ENCODE results near the gene ZNF202.
"Not testable (repeated sequence)": the region's sequence is repeated elsewhere in the genome, so short reads cannot be mapped to it uniquely, and the experiment has no call there.

Gene ZNF202

DNA sequence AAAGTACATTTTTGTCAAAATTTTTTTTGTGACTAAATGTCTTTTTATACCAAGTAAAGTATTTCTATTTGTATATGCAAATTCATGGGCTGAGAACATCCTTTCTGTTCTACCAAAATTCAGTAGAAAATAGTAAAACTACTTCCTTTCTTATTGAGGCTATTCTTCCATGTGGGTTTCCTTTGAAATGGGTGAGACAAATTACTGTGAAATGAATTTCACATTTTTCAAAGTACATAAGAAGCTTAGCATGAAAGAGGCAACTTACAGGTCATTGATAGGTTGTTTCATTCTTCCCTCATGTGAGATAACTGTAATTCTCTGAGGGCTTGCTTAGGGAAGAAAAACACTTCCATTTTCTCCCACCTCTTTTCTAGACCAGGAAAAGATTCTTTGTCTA is 13.9 kb upstream of the ZNF202 start:
- Mint-ChIP-seq H3K9me3 (peaks cover 0 to 1% of the 10 kb centered on the region in 2 donors), H3K27ac (no peak overlapping the region), H3K4me1 (peaks cover 3 to 6% of the 10 kb centered on the region in 2 donors), H3K27me3 (peaks cover 31 to 41% of the 10 kb centered on the region in 2 donors), H3K4me3 (no peak overlapping the region), H3K36me3 (peaks cover 0 to 2% of the 10 kb centered on the region in 2 donors)
- no peak for DNase-seq
- ATAC-seq (replicated peaks) = peak in 1 of 2 donors; percentile 33

DNA sequence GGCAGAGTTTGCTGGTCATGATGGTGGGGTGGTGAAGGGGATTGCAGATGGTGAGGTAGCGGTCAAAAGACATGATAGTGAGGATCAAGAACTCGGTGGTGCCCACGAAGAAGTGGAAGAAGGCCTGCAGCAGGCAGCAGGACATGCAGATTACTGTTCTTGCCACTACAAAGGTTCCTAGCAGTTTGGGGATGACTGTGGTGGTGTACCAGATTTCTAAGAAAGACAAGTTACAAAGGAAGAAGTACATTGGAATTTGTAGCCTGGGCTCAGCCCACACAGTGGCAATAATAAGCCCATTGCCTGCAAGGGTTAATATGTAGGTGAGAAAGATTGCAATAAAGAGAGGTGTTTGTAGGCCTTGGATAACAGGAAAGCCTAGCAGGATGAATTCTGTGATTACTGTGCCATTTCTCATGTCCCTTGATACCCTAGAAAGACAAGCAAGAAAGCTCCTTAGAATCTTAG is 12.7 kb upstream of the ZNF202 start, which contains the start of gene OR6X1:
Gene OR6X1, minus strand, starts transcription at position 418 of the 468 bp plus-strand sequence. Its CDS starts 0 bp downstream, at position 418.
- ATAC-seq (replicated peaks) (no peak), DNase-seq (no peak)
- peaks cover 3 to 6% of the 10 kb centered on the region in 2 donors for H3K4me1 Mint-ChIP-seq
- peaks cover 0 to 2% of the 10 kb centered on the region in 2 donors for H3K36me3 Mint-ChIP-seq
- H3K4me3 Mint-ChIP-seq = peak within 1 kb of the TSS in 1 of 2 donors; percentile 23
- H3K27ac Mint-ChIP-seq = no peak within 1 kb of the TSS
- H3K27me3 Mint-ChIP-seq = peaks cover 38 to 50% of the 10 kb centered on the region in 2 donors
- peaks cover 0 to 1% of the 10 kb centered on the region in 2 donors for H3K9me3 Mint-ChIP-seq

- Mint-ChIP-seq H3K9me3 (peaks cover 5 to 8% of the 10 kb centered on the region in 2 donors), H3K4me1 (peaks cover 3 to 6% of the 10 kb centered on the region in 2 donors), H3K27me3 (peaks cover 48 to 60% of the 10 kb centered on the region in 2 donors), H3K4me3 (no peak overlapping the region), H3K36me3 (peaks cover 0 to 2% of the 10 kb centered on the region in 2 donors), H3K27ac (no peak overlapping the region)
- DNase-seq = no peak
- peak; percentile 53 to 60 for ATAC-seq (replicated peaks)
Observed at GRCh38 chr11:123753110-123753509, 11.7 kb upstream of the ZNF202 start.

GRCh38 chr11:123751781-123752180 is 10.3 kb upstream of the ZNF202 start:
- Mint-ChIP-seq H3K27me3 (peaks cover 57 to 58% of the 10 kb centered on the region in 2 donors), H3K36me3 (peaks cover 0 to 2% of the 10 kb centered on the region in 2 donors), H3K4me1 (peaks cover 3 to 6% of the 10 kb centered on the region in 2 donors), H3K9me3 (peaks cover 5 to 8% of the 10 kb centered on the region in 2 donors), H3K27ac (no peak overlapping the region), H3K4me3 (no peak overlapping the region)
- no peak for ATAC-seq (replicated peaks)
- DNase-seq = no peak

DNA sequence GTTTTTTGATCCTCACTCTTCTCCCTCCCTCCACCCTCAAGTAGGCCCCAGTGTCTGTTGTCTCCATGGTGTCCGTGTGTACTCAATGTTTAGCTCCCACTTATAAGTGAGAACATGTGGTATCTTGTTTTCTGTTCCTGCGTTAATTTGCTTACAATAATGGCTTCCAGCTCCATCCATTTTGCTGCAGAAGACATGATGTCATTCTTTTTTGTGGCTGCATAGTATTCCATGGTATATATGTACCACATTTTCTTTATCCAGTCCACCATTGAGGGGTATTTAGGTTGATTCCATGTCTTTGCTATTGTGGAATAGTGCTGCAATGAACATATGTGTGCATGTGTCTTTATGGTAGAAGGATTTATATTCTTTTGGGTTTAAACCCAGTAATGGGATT is 6.9 kb upstream of the ZNF202 start:
- DNase-seq; H3K9me3 Mint-ChIP-seq; H3K27ac Mint-ChIP-seq; H3K36me3 Mint-ChIP-seq; H3K4me1 Mint-ChIP-seq; ATAC-seq (replicated peaks); H3K4me3 Mint-ChIP-seq: not testable (repeated sequence)
- peaks cover 51 to 73% of the 10 kb centered on the region in 2 donors for H3K27me3 Mint-ChIP-seq

- DNase-seq (no peak), ATAC-seq (replicated peaks) (no peak)
- H3K9me3 Mint-ChIP-seq = peaks cover 5 to 6% of the 10 kb centered on the region in 2 donors
- peaks cover 38 to 58% of the 10 kb centered on the region in 2 donors for H3K27me3 Mint-ChIP-seq
- H3K36me3 Mint-ChIP-seq = no peaks in the 10 kb centered on the region
- no peak overlapping the region for H3K27ac Mint-ChIP-seq
- peaks cover 4 to 8% of the 10 kb centered on the region in 2 donors for H3K4me1 Mint-ChIP-seq
- no peak overlapping the region for H3K4me3 Mint-ChIP-seq
Observed at GRCh38 chr11:123745764-123746451, 4.4 kb upstream of the ZNF202 start.

DNA sequence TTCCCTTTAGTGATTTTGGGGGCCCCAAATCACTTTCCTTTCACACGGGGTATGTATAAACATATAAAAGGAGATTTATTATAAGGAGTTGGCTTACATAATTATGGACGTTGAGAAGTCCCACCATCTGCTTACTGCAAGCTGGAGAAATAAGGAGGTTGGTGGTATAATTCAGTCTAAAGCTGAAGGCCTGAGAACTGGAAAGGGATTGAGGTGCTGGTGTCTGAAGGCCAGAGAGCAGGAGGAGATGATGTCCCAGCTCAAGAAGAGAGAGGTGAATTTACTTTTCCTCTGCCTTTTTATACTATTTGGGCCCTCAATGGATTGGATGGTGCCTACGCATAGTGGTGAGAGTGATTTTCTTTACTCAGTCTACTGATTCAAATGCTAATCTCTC is 1.3 kb upstream of the ZNF202 start:
- Mint-ChIP-seq H3K27me3 (peaks cover 13 to 26% of the 10 kb centered on the region in 2 donors), H3K4me1 (peaks cover 16 to 30% of the 10 kb centered on the region in 2 donors), H3K9me3 (no peaks in the 10 kb centered on the region), H3K27ac (no peak overlapping the region), H3K4me3 (no peak overlapping the region), H3K36me3 (peaks cover 3 to 7% of the 10 kb centered on the region in 2 donors)
- no peak for DNase-seq
- ATAC-seq (replicated peaks) = no peak

- H3K27me3 Mint-ChIP-seq = peaks cover 10 to 22% of the 10 kb centered on the region in 2 donors
- peak overlapping the region; percentile 98 for H3K27ac Mint-ChIP-seq
- DNase-seq (no peak), ATAC-seq (replicated peaks) (peak; percentile 13 to 21)
- peak overlapping the region; percentile 90 to 98 for H3K4me3 Mint-ChIP-seq
- peaks cover 18 to 35% of the 10 kb centered on the region in 2 donors for H3K4me1 Mint-ChIP-seq
- no peaks in the 10 kb centered on the region for H3K9me3 Mint-ChIP-seq
- peaks cover 7 to 12% of the 10 kb centered on the region in 2 donors for H3K36me3 Mint-ChIP-seq
Observed at GRCh38 chr11:123742031-123742723, 717 bp upstream of the ZNF202 start.

GRCh38 chr11:123740787-123741158 is 687 bp downstream of the ZNF202 start:
- H3K36me3 Mint-ChIP-seq = peaks cover 10 to 16% of the 10 kb centered on the region in 2 donors
- no peaks in the 10 kb centered on the region for H3K9me3 Mint-ChIP-seq
- peaks cover 18 to 37% of the 10 kb centered on the region in 2 donors for H3K4me1 Mint-ChIP-seq
- peak overlapping the region; percentile 90 to 98 for H3K4me3 Mint-ChIP-seq
- H3K27me3 Mint-ChIP-seq = peaks cover under 1 to 12% of the 10 kb centered on the region in 2 donors
- peak overlapping the region; percentile 98 for H3K27ac Mint-ChIP-seq
- DNase-seq (no peak), ATAC-seq (replicated peaks) (no peak)

DNA sequence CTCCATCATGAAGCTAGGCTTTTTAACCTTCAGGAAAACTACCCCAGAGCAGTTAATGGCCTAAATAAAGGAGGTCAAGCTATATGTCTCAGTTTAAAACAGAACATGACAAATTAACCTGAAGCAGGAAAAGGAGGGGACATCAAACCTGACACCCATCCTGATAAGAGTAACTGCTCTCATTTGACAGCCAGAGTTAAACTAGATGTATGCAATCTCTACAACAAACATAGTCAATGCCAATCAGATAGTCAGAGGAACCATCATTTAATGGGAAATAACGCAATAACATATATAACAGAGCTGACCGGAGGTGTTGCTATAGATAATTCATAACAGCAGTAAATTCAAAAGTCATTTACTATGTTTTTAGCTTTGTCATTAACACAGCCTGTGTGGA is 3.1 kb downstream of the ZNF202 start:
- ATAC-seq (replicated peaks) (no peak), DNase-seq (no peak)
- Mint-ChIP-seq H3K36me3 (peaks cover 25 to 33% of the 10 kb centered on the region in 2 donors), H3K4me1 (peaks cover 21 to 42% of the 10 kb centered on the region in 2 donors), H3K4me3 (no peak overlapping the region), H3K9me3 (no peaks in the 10 kb centered on the region), H3K27ac (no peak overlapping the region), H3K27me3 (peaks cover 0 to 1% of the 10 kb centered on the region in 2 donors)

DNA sequence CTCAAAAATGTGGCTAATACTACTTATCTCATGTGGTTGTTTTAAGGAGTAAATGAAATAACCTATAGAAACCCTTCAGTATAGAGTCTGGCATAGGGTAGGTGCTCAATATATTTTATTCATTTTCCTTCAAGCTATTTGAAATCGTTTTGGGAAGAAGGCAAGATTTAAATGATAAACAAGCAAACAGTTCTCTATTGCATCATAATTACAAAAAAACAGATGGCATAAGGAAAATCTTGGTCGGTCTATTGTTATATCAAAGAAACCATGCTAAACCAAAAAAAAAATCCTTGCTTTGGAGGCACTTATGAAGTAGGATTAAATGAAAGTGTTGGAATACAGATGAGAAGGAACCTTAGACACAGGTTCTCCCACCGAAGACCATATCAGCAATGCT is 4.7 kb downstream of the ZNF202 start:
- DNase-seq (no peak), ATAC-seq (replicated peaks) (no peak)
- Mint-ChIP-seq H3K4me1 (peaks cover 17 to 35% of the 10 kb centered on the region in 2 donors), H3K4me3 (no peak overlapping the region), H3K27ac (no peak overlapping the region), H3K27me3 (no peaks in the 10 kb centered on the region), H3K36me3 (peaks cover 25 to 33% of the 10 kb centered on the region in 2 donors), H3K9me3 (no peaks in the 10 kb centered on the region)

DNA sequence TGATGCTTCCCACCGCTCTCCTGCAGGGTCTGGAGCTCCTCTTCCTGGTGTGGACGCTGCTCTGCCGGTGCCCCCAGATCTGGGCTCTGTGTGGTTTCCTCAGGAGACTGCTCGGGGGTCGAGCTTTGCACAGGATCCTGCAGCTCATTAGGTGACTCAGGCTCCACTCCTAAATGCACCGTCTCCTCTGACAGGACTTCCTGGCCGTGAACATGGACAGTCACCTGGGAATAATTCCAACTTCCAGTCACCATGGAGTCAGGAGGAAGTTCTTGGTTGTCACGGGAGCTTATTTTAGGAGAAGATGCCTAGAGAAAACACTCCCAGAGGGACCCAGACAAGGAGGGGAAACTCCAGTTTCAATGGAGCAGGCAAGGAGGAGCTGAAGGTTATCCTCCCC is 11.9 kb downstream of the ZNF202 start:
- DNase-seq = no peak
- no peak overlapping the region for H3K4me3 Mint-ChIP-seq
- no peak overlapping the region for H3K27ac Mint-ChIP-seq

GRCh38 chr11:123725995-123726655 is 15.3 kb downstream of the ZNF202 start:
- Mint-ChIP-seq H3K27ac (no peak overlapping the region), H3K4me3 (no peak overlapping the region), H3K36me3 (peaks cover 28 to 73% of the 10 kb centered on the region in 2 donors), H3K9me3 (peaks cover 13 to 24% of the 10 kb centered on the region in 2 donors), H3K27me3 (no peaks in the 10 kb centered on the region), H3K4me1 (peaks cover 0 to 4% of the 10 kb centered on the region in 2 donors)
- no peak for ATAC-seq (replicated peaks)
- no peak for DNase-seq

More for the DNA sequence above, 11.9 kb downstream of the ZNF202 start:
- no peaks in the 10 kb centered on the region for H3K27me3 Mint-ChIP-seq
- no peak for ATAC-seq (replicated peaks)
- peaks cover 1 to 3% of the 10 kb centered on the region in 2 donors for H3K4me1 Mint-ChIP-seq
- peaks cover 10 to 24% of the 10 kb centered on the region in 2 donors for H3K9me3 Mint-ChIP-seq
- H3K36me3 Mint-ChIP-seq = peaks cover 13 to 65% of the 10 kb centered on the region in 2 donors

- peaks cover 0 to 1% of the 10 kb centered on the region in 2 donors for H3K4me1 Mint-ChIP-seq
- no peak overlapping the region for H3K4me3 Mint-ChIP-seq
- ATAC-seq (replicated peaks) (no peak), DNase-seq (no peak)
- H3K27me3 Mint-ChIP-seq = peaks cover 17 to 19% of the 10 kb centered on the region in 2 donors
- no peak overlapping the region for H3K27ac Mint-ChIP-seq
- peaks cover 19 to 23% of the 10 kb centered on the region in 2 donors for H3K36me3 Mint-ChIP-seq
- H3K9me3 Mint-ChIP-seq = peaks cover 0 to under 1% of the 10 kb centered on the region in 2 donors
Observed at GRCh38 chr11:123719452-123719851, 22.0 kb downstream of the ZNF202 start.

Data from stimulated activated naive B cell treated with anti-CD40 and anti-IgM and Interleukin-4, amounts not matched to agents 10 μg/mL and 1 μg/mL and 100 μg/mL, for 72 hours (primary cell).